Measurements from ENCODE around the gene TIPIN.
"Not testable (repeated sequence)": the region's sequence is repeated elsewhere in the genome, so short reads cannot be mapped to it uniquely, and the experiment has no call there.

TIPIN gene

DNA sequence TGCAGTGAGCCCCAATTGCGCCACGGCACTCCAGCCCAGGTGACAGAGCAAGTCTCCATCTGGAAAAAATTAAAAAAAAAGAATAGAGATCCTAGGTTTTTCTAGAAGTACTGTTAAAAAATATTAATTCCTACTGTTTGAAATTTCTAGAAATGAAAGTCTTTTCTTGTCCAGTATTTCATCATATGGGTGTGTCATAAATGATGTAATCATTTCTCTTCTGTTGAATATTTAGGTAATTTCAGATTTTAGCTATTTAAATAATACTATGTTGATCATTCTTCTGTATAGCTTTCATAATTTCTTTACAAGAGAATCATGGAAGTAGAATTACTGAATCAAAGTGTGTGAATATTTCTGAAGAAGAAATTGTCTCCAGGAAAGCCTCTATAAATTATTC lies 24.9 kb upstream of the TIPIN start:
- not testable (repeated sequence) for DNase-seq

- DNase-seq, result no peak
Measured at GRCh38 chr15:66378814-66379430, 22.4 kb upstream of the TIPIN start.

DNA sequence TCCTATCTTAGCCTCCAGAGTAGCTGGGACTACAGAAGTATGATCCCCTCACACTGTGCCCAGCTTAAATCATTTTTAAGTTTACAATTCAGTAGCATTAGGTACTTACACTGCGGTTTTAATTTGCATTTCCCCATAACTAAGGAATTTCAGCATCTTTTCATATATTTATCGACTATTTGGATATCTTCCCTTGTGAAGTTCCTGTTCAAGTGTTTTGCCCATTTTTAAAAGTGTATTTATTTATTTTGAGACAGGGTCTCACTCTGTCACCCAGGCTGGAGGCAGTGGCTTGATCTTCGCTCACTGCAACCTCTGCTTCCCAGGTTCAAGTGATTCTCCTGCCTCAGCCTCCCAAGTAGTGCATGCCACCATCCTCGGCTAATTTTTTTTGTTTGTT lies 17.7 kb upstream of the TIPIN start:
- DNase-seq, result no peak

GRCh38 chr15:66369773-66370651 lies 13.5 kb upstream of the TIPIN start:
- no peak for DNase-seq

GRCh38 chr15:66364944-66365528 lies 8.6 kb upstream of the TIPIN start:
- no peak for DNase-seq

- DNase-seq, result no peak
Measured at GRCh38 chr15:66362776-66363175, 6.3 kb upstream of the TIPIN start.

DNA sequence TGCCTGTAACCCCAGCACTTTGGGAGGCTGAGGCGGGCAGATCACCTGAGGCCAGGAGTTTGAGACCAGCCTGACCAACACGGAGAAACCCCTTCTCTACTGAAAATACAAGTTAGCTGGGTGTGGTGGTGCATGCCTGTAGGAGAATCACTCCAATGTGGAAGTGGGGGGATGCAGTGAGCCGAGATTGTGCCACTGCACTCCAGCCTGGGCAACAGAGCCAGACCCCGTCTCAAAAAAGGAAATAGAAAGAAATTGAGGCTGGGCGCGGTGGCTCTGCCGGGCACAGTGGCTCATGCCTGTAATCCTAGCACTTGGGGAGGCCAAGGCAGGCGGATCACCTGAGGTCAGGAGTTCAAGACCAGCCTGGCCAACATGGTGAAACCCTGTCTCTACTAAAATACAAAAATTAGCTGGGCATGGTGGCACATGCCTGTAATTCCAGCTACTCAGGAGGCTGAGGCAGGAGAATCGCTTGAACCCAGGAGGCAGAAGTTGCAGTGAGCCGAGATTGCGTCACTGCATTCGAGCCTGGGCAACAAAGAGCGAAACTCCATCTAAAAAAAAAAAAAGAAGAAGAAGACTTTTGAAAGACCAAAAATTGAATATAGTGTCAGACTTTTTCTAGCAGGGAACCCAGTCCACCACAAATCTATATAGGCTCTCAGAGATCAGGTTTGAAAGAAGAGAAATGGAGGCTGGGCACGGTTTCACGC lies 5.4 kb upstream of the TIPIN start:
- not testable (repeated sequence) for DNase-seq

DNA sequence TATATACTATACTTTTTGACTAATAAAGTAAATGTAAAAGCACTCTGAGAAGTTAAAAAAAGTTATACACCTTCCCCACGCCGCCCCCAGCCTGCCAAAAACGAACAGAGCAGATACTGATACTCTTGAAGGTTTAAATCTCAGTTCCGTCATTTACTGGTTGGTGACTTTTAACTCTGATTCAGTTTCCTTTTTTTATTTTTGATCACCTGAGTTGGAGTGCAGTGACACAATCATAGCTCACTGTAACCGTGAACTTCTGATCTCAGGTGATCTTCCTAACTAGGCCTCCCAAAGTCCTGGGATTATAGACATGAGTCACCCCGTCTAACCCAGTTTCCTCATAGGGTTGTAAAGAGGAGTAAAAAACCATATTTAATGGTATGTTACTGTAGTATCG lies 3.3 kb upstream of the TIPIN start:
- DNase-seq, result no peak

- DNase-seq, result no peak
Measured at GRCh38 chr15:66356077-66356358, 467 bp downstream of the TIPIN start.

GRCh38 chr15:66348530-66348929 lies 8.0 kb downstream of the TIPIN start:
- DNase-seq, result not testable (repeated sequence)

- no peak for DNase-seq
Measured at GRCh38 chr15:66328771-66329170, 27.7 kb downstream of the TIPIN start.

- no peak for DNase-seq
Measured at GRCh38 chr15:66327736-66328135, 28.7 kb downstream of the TIPIN start.

GRCh38 chr15:66326051-66326450 lies 30.4 kb downstream of the TIPIN start:
- no peak for DNase-seq

DNA sequence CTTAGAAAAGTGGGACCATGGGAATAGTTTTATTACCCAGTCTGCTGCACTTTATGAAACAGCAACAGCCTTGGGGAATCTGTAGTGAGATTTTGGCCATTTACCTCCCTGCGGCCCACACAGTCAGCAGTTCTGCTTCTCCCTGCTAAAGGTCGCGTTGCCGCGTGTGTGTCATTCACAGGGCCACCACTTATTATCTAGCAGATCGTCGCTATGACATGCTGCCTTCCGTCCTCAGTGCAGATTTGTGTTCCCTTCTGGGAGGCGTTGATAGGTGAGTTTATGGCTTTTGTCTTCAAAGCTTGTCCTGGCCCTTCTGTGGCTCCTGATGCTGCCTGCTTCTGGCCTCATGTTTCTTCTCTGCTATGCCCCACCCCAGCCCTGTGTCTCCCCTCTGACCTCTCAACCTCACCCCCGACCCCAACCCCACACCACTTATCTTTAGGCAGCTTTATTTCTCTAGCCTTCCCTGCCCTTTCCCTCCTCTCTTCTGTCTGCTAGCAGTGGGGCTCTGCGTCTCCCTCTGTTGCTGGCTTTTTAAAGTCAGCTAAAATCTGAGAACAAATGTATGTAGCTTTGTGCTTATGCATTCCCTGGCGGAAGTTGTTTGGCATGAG lies 33.1 kb downstream of the TIPIN start:
- DNase-seq, result no peak

DNA sequence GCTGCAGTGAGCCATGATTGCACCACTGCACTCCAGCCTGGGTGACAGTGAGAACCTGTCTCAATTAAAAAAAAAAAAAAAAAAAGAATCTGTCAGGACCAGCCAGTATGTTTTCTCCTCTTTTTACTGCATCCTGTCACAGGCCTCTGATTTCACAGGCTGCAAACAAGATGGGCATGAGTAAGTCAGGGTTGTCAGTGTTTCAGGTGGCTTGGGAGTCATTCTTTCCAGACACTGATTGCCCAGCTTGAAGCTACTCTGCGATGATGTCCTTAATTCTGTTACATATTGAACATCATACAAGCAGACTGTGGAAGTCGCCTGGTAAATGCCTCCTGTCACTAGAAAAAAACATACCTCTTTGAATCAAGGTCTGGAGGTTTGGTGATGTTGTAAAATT lies 44.3 kb downstream of the TIPIN start:
- no peak for DNase-seq

DNA sequence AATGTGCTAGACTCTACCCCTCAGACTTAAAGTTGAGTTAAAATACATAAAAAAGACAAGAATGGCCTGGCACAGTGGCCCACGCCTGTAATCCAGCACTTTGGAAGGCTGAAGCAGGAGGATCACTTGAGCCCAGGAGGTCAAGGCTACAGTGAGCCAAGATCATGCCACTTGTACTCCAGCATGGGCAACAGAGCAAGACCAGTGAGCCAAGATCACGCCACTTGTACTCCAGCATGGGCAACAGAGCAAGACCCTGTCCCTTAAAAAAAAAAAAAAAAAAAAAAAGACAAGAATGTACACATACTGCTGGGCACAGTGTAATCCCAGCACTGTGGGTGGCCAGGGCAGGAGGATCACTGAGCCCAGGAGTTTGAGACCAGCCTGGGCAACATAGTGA lies 45.7 kb downstream of the TIPIN start:
- no peak for DNase-seq

GRCh38 chr15:66309828-66310227 lies 46.7 kb downstream of the TIPIN start:
- DNase-seq, result no peak

DNA sequence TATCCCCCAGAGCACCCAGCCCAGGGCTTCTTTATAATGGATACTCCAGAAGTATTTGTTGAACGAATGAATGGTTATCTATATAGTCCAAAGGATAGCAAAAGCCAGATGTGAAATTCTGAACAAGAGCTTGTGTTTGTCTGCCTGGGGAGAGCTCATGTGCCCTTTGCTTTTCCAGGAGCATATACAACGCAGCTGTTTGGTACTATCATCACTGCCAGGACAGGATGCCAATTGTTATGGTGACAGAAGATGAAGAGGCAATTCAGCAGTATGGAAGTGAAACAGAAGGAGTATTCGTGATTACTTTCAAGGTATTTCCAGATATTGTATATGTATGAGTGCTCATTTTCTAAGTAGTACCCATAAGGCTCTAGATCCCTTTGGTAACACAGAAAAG lies 48.0 kb downstream of the TIPIN start:
- no peak for DNase-seq

GRCh38 chr15:66306381-66306780 lies 50.1 kb downstream of the TIPIN start:
- DNase-seq, result no peak

- DNase-seq, result not testable (repeated sequence)
Measured at GRCh38 chr15:66304425-66304824, 52.1 kb downstream of the TIPIN start.

GRCh38 chr15:66302489-66303278 lies 53.8 kb downstream of the TIPIN start:
- DNase-seq, result no peak

DNA sequence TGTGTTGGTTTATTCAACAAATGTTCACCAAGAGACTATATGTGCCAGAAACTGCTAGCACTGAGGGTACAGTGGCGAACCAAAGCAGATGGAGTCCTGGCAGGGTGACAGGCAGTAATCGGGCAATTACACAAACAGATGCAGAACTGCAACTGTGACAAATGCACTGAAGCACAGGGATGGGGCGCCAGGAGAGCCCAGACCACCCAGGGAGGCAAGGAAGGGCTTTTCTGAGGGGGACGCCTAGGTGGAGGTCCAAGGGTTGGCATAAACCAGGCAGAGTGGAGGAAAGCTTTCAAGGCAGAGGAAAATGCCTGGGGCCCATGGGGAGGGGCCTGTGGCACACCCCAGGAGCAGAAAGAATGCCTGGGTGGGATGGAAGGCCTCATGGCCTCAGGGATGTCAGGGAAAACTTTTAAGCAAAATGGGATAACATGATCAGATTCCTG lies 57.7 kb downstream of the TIPIN start:
- no peak for DNase-seq
